Endometrium (tissue), 2 donors: ENCODE results near the gene SNX19.
"Not testable (repeated sequence)": the region's sequence is repeated elsewhere in the genome, so short reads cannot be mapped to it uniquely, and the experiment has no call there.

Experiments
- FAIRE-seq: peaks from 2 replicates; lab custom pipeline; 2012; peaks lifted over from hg19 to GRCh38; lab: Jason Lieb, UNC
- donor health status: control.
- donor health status: control.

SNX19 gene, protein sequence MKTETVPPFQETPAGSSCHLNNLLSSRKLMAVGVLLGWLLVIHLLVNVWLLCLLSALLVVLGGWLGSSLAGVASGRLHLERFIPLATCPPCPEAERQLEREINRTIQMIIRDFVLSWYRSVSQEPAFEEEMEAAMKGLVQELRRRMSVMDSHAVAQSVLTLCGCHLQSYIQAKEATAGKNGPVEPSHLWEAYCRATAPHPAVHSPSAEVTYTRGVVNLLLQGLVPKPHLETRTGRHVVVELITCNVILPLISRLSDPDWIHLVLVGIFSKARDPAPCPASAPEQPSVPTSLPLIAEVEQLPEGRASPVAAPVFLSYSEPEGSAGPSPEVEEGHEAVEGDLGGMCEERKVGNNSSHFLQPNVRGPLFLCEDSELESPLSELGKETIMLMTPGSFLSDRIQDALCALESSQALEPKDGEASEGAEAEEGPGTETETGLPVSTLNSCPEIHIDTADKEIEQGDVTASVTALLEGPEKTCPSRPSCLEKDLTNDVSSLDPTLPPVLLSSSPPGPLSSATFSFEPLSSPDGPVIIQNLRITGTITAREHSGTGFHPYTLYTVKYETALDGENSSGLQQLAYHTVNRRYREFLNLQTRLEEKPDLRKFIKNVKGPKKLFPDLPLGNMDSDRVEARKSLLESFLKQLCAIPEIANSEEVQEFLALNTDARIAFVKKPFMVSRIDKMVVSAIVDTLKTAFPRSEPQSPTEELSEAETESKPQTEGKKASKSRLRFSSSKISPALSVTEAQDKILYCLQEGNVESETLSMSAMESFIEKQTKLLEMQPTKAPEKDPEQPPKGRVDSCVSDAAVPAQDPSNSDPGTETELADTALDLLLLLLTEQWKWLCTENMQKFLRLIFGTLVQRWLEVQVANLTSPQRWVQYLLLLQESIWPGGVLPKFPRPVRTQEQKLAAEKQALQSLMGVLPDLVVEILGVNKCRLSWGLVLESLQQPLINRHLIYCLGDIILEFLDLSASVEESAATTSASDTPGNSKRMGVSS

DNA sequence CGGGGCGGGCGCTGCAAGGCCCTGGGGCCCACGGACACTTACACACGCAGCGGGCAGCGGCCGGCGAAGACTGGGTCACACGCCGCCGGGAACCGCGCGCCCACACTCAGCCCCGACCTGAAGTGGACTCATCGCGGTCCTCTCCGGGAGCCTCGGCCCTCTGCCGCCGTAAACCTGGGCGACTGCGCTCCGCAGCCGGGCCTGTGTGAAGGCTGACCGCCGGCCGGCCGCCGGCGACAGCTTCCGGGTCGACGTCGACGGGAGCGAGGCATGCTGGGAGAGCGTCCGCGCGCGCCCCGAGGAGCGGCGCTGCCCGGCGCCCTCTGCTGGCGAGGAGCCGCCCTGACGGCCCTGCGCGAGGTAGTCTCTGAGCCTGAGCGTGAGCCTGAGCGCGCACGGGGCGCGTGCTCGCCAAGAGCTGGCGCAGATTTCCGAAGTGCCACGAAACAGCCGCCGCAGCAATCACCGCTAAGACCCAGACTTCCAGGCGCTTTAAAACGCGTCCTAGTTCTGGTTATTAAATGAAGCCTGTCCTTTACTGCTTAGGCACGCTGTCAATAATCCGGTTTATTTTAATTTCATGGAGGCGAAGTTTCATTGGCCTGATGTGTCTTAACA, at the start of gene SNX19:
SNX19 (minus strand) TSS at position 242 of the 618 bp plus-strand sequence. CDS start 540 bp downstream, outside the sequence.
- no peak for FAIRE-seq

DNA sequence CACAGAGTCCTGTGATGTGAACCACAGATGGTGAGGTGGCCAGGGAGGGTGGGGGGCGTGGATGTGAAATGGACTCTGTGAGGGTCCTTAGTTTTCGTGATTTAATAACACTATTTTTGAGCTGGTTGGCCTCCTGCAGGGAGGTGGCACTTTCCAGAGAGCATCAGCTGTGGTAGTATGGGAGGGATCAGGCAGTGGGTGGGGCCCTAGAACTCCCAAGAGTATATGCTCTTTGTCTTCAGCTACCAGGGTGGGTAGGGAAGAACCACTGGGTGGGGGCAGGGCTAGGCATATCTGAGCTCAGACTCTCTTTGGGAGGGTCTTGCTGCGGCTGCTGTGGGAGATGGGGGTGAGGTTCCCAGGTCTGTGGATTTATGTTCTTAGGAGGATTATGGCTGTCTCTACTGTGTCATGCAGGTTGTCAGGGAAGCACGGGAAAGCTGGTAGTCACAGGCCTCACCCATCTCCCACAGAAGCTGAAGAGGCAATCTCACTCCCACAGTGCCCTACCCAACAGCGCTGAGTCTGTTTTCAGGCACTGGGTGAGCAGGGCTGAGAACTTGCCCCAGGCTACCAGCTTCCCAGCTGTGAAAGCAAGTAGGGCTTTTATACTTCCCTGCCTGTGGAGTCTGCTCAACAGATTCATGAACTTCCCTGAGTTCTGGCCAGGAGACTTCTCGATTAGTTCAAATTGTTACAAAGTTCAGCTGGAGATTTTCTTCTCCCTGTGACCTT, 47.9 kb upstream of the SNX19 start:
- no peak for FAIRE-seq

DNA sequence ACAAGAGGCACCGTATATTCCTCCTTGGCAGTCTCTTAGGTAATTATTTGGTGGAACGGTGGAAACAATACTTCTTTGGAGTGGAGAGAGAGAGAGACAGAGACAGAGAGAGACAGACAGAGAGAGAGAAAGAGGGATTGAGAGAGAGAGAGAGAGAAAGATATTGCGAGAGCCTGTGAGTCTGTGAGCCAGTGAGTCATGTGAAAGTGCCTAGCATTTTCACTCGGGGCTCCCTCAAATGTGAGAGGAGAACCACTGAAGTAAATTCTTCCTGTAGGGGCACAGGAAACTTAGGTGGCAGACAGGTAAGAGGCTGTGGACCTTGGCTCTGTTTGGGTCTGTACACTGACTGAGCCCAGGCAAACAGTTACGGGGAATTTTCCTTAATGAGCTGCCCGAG, 31.6 kb upstream of the SNX19 start:
- no peak for FAIRE-seq

DNA sequence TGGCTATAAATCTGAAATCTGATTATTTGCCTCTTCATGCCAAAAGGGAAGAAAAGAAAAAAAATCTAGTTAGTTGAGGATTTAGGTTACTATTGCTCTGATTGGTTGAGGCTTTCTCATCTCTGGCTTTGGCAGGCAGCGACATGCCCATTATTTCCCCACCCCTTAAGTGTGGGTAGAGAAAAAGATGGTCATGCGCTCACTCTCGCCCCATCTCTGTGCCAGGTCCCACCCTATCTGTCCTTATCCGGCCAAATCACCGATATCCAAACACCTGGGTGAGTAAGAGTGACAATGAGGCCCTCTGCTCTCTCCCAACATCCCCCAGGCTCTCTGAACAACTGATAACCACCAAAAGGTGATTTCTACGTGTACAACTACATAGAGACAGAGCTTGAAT, 31.2 kb upstream of the SNX19 start:
- no peak for FAIRE-seq

DNA sequence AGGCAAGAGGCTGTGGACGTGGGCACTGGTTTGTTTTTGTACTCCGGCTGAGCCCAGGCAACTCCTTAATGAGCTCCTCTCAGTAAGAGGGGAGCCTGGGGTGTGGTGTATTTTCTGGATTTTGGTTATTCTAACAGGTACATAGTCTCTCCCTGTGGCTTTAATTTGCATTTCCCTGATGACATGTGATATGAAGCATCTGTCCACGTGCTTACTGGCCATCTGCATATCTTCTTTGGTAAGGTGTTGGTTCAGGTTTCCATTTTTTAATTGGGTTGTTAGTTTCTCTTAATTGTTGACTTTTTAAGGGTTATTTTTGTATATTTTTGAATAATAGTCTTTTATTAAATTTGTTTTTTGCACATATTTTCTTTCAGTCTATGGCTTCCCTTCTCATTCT, 30.8 kb upstream of the SNX19 start:
- FAIRE-seq: no peak

DNA sequence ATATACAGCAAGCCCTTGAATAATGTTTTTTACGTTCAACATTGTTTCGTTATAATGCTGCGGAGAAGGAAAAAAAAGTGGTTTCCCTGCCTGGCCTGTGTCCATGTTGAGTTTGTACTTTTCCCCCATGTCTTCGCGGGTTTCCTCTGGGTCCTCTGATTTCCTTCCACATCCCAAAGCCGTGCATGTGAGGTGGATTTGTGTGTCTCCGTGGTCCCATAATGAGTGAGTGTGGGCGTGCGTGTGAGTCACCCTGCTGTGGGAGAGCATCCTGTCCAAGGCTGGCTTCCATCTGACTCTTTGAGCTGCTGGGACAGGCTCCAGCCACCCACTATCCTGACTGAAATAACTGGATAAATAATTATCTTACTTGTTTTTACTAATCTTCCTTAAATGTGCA, 29.6 kb upstream of the SNX19 start:
- FAIRE-seq: no peak

DNA sequence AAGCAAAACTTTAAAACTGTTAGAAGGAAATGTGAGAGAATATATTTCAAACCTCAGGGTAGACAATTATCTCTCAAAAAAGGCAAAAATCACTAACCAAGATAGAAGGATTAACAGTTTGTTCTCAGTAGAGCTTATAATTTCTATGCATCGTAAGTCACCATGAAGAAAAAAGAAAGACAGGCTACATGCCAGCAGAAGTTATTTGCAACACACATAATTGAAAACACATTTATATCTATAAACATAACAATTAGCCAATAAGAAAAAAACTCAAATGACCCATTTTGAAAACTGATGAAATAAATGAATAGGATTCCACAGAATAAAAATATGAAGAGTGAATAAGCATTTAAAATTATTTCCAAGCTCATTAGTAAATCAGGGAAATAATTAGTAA, 24.4 kb upstream of the SNX19 start:
- FAIRE-seq: peak; percentile 61

DNA sequence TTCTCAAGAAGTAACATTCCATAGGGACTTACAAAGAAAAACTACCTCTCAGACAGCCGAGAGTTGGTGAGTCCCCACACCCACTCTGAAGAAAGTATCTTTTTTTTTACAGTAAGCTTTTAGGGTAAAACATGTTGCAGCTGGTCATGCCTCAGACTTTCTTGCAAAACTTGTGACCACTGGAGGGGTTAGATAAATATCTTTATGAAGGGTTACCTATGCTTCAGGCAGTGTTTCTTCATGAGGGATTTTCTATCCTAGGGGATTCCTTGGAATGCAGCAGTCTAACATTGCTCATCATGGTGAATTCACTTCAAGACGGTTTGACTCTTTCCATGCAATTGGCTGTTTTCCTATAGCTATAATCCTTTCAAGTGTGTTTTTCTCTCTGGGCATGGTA, 20.8 kb upstream of the SNX19 start:
- FAIRE-seq: no peak

DNA sequence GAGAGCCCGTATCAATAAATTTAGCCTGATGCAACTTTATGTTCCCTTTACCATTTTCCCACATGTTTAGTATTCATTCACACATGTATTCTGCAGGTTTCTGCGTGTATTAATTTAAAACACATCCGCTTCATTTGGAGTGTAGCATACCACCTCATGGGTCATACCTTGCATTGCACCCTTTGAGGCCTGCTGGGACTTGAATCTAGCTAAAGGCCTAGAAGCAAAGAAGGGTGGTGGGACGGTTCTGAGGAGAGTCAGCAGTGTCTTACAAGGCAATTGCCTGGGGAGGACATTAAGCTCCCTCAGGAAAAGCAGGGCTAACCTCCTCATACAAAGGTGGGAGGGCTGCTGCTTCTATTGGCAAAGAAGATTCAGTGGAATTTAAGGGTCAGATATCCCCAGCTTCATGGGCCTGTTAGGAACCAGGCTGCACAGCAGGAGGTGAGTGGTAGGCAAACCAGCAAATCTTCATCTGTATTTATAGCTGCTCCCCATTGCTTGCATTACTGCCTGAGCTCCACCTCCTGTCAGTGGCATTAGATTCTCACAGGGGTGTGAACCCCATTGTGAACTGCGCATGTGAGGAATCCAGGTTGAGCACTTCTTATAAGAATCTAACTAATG, 15.9 kb upstream of the SNX19 start:
- FAIRE-seq: no peak

DNA sequence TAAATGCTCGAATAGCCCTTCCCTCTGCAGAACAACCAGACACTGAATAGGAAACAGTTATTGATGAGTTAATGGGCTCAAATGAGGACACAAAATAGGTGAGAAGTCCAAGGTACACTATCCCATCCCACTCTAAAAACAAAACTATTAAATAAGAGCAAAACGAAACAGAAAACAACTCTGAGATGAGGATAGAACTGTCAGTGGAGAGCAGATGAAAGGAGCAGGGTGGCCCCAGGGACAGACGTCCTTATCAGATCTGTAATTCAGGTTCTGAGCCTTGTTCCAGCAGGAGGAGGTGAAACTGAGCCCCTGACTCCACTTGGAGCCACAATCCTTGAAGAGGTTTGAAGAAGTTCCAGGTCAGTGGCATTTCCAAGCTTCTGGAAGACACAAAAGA, 8.5 kb upstream of the SNX19 start:
- FAIRE-seq: no peak

DNA sequence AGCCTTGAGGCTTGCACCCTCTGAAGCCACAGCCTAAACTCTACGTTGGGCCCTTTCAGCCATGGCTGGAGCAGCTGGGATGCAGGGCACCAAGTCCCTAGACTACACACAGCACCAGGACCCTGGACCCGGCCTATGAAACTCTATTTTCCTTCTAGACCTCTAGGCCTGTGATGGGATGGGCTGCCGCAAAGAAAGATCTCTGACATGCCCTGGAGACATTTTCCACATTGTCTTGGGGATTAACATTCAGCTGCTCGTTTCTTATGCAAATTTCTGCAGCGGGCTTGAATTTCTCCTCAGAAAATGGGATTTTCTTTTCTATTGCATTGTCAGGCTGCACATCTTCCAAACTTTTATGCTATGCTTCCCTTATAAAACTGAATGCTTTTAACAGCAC, 4.3 kb upstream of the SNX19 start:
- FAIRE-seq: not testable (repeated sequence)

DNA sequence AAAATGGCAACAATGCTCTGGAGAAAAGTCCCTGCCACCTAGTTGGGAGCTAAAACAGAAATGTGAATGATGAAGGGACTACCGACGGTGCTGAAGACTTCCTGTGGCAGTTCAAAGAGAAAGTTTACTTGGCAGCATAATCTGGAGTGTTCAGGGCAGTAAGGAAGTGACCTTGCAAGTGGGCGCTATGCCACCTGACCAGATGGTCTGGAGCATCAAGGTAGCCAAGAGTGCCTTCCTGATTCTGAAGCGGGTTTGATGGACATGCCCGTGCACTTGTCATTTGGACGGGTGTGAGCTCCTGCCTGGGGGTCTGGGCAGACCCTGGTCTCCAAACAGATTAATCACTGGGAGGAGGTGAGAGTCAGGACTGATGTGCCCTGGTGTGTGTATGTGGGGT, 1.8 kb upstream of the SNX19 start:
- no peak for FAIRE-seq

DNA sequence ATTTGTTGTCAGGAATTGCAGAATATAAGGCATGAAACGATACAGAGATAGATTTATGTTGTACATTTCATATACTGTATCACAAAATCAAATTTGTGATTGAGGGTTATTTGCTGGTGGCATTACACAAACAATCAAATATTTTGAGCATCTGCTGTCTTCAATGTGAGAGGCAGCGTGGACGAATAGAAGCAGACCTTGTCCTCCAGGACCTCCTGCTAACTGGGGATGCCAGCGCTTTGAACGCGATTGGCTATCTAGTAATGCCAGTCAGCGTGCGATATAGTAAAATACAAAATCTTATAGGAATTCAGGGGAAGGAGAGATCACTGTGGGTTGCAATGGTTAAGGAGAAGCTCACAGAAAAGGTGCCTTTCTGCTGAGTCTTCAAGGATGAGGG, 631 bp upstream of the SNX19 start:
- FAIRE-seq: no peak

DNA sequence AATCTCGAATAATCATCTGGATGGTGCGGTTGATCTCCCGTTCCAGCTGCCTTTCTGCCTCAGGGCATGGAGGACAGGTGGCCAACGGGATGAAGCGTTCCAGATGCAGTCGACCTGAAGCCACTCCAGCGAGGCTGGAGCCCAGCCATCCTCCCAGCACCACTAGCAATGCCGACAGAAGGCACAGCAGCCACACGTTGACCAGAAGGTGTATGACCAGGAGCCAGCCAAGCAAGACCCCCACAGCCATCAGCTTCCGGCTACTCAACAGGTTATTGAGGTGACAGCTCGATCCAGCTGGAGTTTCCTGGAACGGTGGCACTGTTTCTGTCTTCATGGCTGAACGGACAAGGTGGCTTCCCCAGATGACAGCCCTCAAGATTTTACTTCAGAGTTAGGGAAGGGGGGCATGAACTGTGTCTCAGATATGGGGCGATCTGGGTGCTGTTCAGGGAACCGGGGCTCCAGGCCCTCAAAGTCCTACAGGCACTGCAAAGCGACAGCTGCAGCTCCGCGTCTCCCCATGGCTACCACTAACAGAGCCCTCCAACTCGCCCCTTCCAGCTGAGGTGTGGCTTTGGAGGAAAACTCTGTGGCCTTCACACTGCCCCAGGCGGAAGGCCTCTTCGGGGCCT, 559 bp downstream of the SNX19 start:
- FAIRE-seq: no peak

DNA sequence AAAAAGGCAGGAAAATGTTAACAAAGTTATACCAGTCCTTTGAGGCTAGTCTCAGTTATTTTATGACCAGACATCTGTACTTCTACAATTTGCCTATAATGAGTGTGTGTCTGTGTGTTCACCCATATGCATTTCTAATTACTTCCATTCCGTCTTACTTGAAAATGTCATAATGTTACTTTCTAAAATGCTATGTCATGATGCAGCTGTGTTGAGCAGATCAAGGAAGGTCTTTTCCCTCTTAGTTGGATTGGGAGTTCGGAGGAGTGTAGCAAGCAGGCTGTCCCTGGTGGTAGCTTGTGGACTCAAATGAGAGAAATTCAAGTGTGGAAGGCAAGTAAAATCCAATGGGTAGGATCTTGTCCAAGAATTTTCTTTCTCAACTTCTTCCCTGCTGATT, 3.0 kb downstream of the SNX19 start:
- FAIRE-seq: no peak

DNA sequence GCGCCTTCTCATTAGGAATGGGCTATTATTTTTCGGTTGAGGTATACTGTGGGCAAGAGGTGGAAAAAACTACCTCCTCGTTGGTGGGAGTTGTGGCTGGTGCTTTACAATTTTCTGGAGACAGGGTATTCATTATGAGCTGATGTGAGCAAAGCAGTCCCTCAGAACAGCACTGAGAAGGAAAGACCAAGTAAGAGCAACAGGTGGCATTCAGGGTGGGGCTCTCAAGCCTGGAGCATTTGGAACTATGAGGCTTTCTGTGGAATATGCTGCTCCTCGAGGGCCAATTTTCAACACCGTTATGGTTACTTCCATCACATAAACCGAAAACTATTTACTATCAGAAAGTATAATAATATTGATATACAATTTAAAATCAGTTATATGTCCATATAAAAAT, 3.7 kb downstream of the SNX19 start:
- no peak for FAIRE-seq

DNA sequence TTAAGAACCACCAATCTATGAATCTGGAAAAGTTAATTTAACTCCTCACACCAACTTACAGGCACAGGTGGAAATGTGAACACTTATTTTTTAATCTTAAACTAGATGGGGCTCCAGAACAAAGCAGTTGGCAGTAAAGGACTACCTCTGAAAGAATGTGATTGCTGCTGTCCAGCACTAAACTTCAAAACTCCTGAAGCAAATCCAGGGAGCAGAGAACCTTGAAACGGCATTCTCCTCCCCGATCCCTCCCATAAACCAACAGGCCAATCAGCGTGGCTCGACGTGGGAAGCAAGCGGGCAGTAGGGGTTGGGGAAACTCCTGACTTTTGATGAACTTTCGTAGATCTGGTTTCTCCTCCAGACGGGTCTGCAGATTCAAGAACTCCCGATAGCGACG, 5.0 kb downstream of the SNX19 start:
- no peak for FAIRE-seq

DNA sequence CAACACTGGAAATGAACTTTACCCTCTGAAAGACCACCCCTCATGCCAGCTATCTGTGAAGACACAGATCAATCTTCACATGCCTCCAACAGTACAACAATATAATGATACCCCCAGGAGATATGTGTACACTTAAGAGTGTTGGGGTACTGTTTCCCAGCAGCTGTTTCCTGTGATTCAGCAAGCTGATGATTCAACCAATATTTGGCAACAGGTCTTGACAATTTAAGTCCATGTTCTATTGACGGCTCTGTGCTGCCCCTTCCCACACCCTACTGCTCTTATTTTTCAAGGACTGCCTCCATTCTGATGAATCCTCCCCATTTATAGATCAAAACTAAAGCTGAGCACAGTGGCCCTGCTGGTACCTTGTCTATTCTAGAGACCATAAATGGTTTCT, 6.6 kb downstream of the SNX19 start:
- FAIRE-seq: no peak

DNA sequence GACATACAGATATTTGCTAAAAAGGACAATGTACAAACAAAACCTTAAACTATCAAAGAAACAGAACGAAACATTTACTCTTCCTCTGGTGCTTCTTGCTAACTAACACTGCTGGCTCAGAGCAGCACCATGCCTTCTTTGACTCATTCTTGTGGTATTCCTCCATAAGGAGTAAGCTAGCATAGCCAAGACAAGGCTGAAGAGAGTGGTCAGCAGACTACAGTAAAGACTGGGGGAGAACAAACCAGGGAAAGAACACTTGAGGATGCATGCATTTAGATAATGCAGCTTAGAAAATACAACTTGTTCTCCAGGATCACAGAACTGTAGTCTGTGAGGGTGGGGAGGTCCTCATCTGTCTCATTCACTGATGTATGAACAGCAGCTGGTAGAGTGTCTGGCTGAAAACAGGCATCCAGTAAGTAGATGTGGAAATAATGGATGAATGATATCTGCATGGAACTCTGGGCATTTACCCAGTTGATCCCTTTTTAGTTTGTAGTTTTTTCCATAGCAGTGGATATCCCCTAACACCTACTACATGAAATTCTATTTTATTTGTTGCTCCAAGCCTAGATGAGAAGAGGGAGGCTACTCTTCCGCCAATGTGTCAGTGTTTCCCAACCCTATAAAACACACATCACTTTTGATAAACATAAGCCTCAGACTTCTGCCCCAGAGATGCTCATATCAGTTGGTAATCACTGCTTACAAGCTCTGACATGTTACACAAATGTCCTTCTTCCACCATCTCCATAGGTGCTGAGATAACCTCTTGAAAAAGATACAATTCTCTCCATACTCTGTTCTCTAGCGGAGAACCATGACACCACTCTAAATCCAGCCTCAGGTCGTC, 7.3 kb downstream of the SNX19 start:
- FAIRE-seq: no peak

DNA sequence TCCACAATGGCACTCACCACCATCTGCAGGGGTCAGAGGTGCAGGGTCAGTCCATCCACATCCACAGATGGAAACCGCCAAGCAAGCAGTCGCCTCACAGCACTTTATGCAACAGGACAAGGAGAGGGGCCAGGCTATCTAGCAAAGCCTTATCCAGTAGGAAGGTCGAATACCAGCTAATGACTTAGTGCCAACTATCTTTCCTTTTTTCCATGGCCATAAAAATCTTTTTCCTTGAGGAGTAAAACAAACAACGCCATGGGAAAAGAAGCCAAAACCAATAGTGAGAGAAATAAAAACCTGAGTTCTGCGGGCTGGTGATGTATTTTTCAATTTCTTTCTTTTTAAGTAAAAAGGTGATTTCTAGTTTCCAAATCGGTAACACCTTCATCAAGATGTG, 8.2 kb downstream of the SNX19 start:
- FAIRE-seq: no peak
